Activated T-helper 17 cell treated with anti-CD3 and anti-CD28 coated beads, Interleukin-2, amount 50 U/mL, for 72 hours (primary cell): ENCODE results near the gene SLC22A1. TPM values are rescaled to one million over a fixed set of nuclear protein-coding genes. Genes with fewer than 3 reads are reported as not detected.

ENCODE experiments used
- ATAC-seq: fragments of 150-1000 bp; cut with Tn5 transposase; replicated peaks from 2 replicates; pipeline ENCODE4 v1.10.0; 2021; ENCODE audit warnings: mild to moderate bottlenecking, moderate library complexity
- H3K27ac Mint-ChIP-seq: one replicate; pipeline ENCODE4 v1.8.0; 2022; ENCODE audit warnings: mixed read lengths
- H3K27me3 Mint-ChIP-seq: one replicate; pipeline ENCODE4 v1.8.0; 2022; ENCODE audit warnings: mixed read lengths
- H3K36me3 Mint-ChIP-seq: one replicate; pipeline ENCODE4 v1.8.0; 2022; ENCODE audit warnings: low read depth, mild to moderate bottlenecking, mixed read lengths
- H3K4me1 Mint-ChIP-seq: one replicate; pipeline ENCODE4 v1.8.0; 2022; ENCODE audit warnings: mixed read lengths
- H3K4me3 Mint-ChIP-seq: one replicate; pipeline ENCODE4 v1.8.0; 2022; ENCODE audit warnings: mild to moderate bottlenecking, mixed read lengths
- H3K9me3 Mint-ChIP-seq: one replicate; pipeline ENCODE4 v1.8.0; 2022; ENCODE audit warnings: mixed read lengths
- total RNA-seq, 2 donors: library from RNA; stranded (reverse); gene quantifications; one replicate each; pipeline ENCODE4 v1.2.3, GENCODE V29; 2022

Gene SLC22A1
- total RNA-seq: 1 to 10 TPM; 3.3 to 3.7 TPM

GRCh38 chr6:160121558-160121957, at the start of gene SLC22A1:
Gene SLC22A1, plus strand, starts transcription at chr6:160121815. Its CDS starts 121 bp downstream, at chr6:160121936.
- Mint-ChIP-seq H3K9me3 (no peaks in the 10 kb centered on the region), H3K4me3 (no peak within 1 kb of the TSS), H3K36me3 (no peaks in the 10 kb centered on the region), H3K4me1 (no peaks in the 10 kb centered on the region), H3K27me3 (no peaks in the 10 kb centered on the region), H3K27ac (no peak within 1 kb of the TSS)
- ATAC-seq: no peak

- Mint-ChIP-seq H3K4me1 (peaks cover 13% of the 10 kb centered on the region), H3K27ac (peak overlapping the region; percentile 56), H3K36me3 (peaks cover 99% of the 10 kb centered on the region), H3K4me3 (no peak overlapping the region), H3K27me3 (no peaks in the 10 kb centered on the region), H3K9me3 (no peaks in the 10 kb centered on the region)
- ATAC-seq: no peak
Observed at GRCh38 chr6:160073272-160073671, 48.3 kb upstream of the SLC22A1 start.

DNA sequence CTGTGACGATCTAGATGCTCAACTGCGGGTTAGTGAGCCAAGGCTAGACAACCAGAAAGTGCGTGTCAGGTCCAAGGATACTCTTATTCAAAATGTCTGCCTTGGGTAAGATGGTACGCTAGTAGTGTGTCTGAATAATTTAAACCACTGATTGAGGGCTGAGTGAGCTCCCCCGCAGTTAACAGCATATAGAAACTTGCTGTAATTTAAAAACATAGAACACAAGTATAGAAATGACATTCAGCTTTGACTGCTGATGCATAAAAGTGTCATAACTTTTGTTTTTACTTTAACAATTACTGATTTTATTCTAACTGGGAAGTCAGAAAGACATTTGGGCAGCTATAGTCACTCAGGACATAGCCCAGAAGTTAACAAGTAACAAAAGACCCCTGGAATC, 45.6 kb upstream of the SLC22A1 start:
- peak; percentile 78 for ATAC-seq
- Mint-ChIP-seq H3K27ac (no peak overlapping the region), H3K4me3 (no peak overlapping the region), H3K27me3 (no peaks in the 10 kb centered on the region), H3K4me1 (no peaks in the 10 kb centered on the region), H3K9me3 (no peaks in the 10 kb centered on the region), H3K36me3 (peaks cover 99% of the 10 kb centered on the region)

DNA sequence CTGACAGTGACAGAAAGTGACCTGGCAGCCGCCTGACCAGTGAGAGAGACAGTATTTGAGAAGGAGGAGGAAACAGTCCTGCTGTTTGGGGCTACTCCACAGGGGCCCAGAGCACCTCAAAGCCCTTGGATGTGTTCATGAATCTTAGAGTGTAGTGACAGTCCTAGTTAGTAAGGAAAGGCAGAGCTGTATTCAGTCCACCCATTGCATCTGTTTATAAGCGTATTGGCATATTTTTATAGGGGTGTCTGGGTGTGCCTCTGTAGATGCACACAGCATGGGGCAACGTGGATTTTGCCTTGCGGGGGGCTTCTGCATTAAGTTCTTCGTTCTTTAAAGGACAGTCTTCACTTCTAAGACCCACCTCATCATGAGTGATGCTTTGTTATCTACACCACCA, 44.6 kb upstream of the SLC22A1 start:
- H3K27me3 Mint-ChIP-seq: no peaks in the 10 kb centered on the region
- H3K4me3 Mint-ChIP-seq: no peak overlapping the region
- H3K36me3 Mint-ChIP-seq: peaks cover 100% of the 10 kb centered on the region
- peak overlapping the region; percentile 46 for H3K27ac Mint-ChIP-seq
- no peaks in the 10 kb centered on the region for H3K9me3 Mint-ChIP-seq
- no peak for ATAC-seq
- H3K4me1 Mint-ChIP-seq: no peaks in the 10 kb centered on the region

DNA sequence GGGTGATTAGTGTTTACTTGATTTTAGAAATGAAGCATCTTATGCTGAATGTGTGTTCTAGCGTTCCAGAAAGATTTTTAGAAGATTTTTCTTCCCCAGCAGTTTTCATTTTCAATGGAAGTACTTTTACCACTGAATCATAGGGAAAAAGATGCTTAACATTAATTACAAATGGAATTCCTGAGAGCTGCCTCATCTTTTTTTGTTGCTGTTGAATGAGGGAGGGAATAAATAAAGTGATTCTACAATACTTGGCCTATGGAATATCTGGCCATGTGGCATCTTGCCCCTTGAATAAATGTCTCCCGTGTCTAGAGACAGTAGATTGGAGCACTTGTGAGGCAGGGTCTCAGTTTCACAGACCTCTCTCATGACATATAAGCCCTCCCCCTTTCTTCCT, 44.1 kb upstream of the SLC22A1 start:
- ATAC-seq: no peak
- Mint-ChIP-seq H3K27me3 (no peaks in the 10 kb centered on the region), H3K4me3 (no peak overlapping the region), H3K4me1 (no peaks in the 10 kb centered on the region), H3K9me3 (no peaks in the 10 kb centered on the region), H3K36me3 (peaks cover 100% of the 10 kb centered on the region), H3K27ac (peak overlapping the region; percentile 46)

DNA sequence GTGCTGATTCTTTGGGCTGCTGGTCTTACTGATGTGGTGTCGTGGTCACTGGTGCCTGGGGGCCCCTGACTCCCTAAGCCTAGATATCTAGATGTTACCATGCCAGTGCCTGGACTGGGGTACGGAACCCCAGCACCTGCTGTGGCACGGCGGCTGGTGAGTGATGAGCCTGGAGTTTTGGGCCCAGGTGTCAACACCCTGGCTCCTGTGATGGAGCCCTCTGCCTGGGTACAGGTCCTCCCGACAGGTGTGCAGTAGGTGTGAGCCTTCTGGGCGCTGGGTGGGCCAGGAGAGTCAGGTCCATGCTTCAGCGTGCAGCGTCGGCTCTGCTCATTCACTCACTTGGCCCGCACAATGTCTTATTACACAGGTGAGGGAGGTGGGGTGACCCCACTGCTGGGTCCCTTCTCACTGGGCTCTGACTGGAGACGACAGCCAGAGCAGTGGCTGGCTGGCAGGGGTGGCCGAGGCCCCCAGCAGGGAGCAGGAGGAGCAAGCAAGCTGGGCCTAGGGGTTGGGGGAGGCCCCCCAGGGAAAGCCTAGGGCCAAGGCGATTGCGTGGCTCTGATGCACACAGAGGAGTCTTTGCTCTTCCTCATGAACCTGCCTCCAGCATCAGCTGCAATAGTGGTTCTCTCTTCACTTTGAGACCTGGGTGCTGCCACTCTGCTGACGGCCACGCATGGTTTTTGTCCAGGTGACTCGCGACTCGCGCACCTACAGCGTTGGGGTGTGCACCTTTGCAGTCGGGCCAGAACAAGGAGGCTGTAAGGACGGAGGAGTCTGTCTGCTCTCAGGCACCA, 42.5 kb upstream of the SLC22A1 start:
- Mint-ChIP-seq H3K36me3 (peaks cover 100% of the 10 kb centered on the region), H3K27ac (no peak overlapping the region), H3K27me3 (no peaks in the 10 kb centered on the region), H3K4me3 (no peak overlapping the region), H3K4me1 (no peaks in the 10 kb centered on the region), H3K9me3 (no peaks in the 10 kb centered on the region)
- no peak for ATAC-seq

DNA sequence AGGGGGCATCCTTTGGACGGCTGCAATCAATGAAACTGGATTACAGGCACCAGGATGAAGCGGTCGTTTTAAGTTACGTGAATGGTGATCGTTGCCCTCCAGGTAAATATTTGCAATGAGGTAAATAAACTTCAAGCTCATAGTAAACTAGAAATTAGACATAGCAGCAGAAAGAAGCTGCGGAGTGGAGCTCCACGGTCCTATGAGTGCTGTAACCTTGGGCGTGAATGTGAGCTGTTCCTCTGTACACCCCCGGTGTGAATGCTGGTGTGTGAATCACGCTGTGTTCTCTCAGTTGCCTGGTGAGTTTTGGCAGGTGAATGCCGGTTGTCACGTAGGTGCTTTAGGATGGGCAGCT, 42.0 kb upstream of the SLC22A1 start:
- no peak overlapping the region for H3K27ac Mint-ChIP-seq

DNA sequence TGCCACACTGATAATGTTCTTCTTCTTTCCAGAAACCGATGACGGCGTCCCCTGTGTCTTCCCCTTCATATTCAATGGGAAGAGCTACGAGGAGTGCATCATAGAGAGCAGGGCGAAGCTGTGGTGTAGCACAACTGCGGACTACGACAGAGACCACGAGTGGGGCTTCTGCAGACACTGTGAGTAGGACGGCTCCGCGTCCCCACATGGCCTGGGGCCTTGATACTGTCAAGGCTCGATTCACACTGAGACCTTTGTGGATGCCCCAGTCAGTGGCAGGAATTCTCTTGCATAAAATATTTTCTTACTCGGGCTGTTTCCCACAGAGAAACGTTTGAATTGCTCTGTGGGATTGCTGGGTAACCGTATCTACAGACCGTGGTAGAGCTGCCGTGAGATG, 41.5 kb upstream of the SLC22A1 start:
- Mint-ChIP-seq H3K36me3 (peaks cover 100% of the 10 kb centered on the region), H3K4me3 (no peak overlapping the region), H3K4me1 (no peaks in the 10 kb centered on the region), H3K9me3 (no peaks in the 10 kb centered on the region), H3K27ac (no peak overlapping the region), H3K27me3 (no peaks in the 10 kb centered on the region)
- ATAC-seq: no peak

More for the DNA sequence above, 42.0 kb upstream of the SLC22A1 start:
- peaks cover 100% of the 10 kb centered on the region for H3K36me3 Mint-ChIP-seq
- no peak overlapping the region for H3K4me3 Mint-ChIP-seq
- no peaks in the 10 kb centered on the region for H3K27me3 Mint-ChIP-seq
- H3K9me3 Mint-ChIP-seq: no peaks in the 10 kb centered on the region
- no peak for ATAC-seq
- H3K4me1 Mint-ChIP-seq: no peaks in the 10 kb centered on the region

DNA sequence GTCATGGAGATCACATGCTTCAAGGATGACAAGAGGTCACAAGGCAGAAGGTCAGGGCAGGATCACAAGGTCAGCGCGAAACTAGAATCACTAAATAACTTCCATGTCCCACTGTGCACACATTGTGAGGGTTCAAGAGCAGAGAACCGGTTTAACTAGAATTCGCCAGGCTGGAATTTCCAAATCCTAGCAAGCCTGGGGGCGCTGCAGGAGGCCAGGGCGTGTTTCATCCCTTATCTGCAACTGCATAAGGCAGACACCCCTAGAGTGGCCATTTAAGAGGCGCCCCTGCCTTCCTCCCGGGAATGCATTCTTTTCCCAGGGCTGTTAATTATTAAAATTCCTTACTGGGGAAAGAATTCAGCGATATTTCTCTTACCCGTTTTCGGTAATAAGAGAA, 40.2 kb upstream of the SLC22A1 start:
- Mint-ChIP-seq H3K27ac (no peak overlapping the region), H3K4me1 (no peaks in the 10 kb centered on the region), H3K9me3 (no peaks in the 10 kb centered on the region), H3K36me3 (peaks cover 100% of the 10 kb centered on the region), H3K27me3 (no peaks in the 10 kb centered on the region), H3K4me3 (no peak overlapping the region)
- no peak for ATAC-seq

DNA sequence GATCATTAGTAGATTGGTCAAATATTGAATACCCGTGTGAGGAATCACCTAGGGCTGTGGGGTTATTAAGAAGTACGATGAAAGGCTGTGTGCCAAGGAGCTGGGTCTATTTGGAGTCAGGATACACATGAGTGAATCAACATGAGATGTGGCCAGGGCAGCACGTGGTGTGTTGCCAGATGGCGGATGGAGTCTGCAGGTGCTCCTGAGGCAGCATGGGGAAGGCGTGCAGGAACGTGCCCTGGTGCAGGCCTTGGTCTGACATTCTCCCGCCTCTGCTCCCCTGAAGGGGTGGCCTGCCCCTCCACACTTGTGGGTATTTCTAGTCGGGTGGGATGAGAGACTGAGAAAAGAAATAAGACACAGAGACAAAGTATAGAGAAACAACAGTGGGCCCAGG, 39.0 kb upstream of the SLC22A1 start:
- Mint-ChIP-seq H3K27me3 (no peaks in the 10 kb centered on the region), H3K36me3 (peaks cover 100% of the 10 kb centered on the region), H3K4me3 (no peak overlapping the region), H3K27ac (peak overlapping the region; percentile 22), H3K4me1 (no peaks in the 10 kb centered on the region), H3K9me3 (no peaks in the 10 kb centered on the region)
- ATAC-seq: no peak

GRCh38 chr6:160084198-160084776, 37.3 kb upstream of the SLC22A1 start:
- no peaks in the 10 kb centered on the region for H3K27me3 Mint-ChIP-seq
- H3K27ac Mint-ChIP-seq: no peak overlapping the region
- no peaks in the 10 kb centered on the region for H3K9me3 Mint-ChIP-seq
- ATAC-seq: no peak
- H3K4me1 Mint-ChIP-seq: no peaks in the 10 kb centered on the region
- no peak overlapping the region for H3K4me3 Mint-ChIP-seq
- H3K36me3 Mint-ChIP-seq: peaks cover 100% of the 10 kb centered on the region

DNA sequence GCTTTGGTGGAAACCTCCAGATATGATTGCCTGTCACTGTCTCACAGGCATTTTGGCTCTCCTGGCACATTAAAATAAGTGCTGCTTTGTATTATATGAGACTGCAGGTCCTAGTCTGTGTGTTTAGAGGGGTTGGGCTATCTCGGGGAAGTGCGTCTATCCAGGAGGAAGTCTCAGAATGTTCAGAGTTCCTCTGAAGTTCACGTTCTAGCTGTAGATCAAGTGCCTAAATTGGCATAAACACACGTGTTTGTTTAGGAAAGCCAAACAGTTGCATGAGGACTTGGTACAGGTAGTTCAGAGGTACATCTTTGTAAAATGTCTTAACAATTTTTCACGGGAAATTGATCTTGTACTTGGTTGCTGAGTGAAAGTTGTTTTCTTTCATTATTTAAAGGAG, 36.4 kb upstream of the SLC22A1 start:
- no peak overlapping the region for H3K4me3 Mint-ChIP-seq
- no peaks in the 10 kb centered on the region for H3K9me3 Mint-ChIP-seq
- H3K27ac Mint-ChIP-seq: peak overlapping the region; percentile 50
- peaks cover 100% of the 10 kb centered on the region for H3K36me3 Mint-ChIP-seq
- H3K4me1 Mint-ChIP-seq: no peaks in the 10 kb centered on the region
- H3K27me3 Mint-ChIP-seq: no peaks in the 10 kb centered on the region
- no peak for ATAC-seq

DNA sequence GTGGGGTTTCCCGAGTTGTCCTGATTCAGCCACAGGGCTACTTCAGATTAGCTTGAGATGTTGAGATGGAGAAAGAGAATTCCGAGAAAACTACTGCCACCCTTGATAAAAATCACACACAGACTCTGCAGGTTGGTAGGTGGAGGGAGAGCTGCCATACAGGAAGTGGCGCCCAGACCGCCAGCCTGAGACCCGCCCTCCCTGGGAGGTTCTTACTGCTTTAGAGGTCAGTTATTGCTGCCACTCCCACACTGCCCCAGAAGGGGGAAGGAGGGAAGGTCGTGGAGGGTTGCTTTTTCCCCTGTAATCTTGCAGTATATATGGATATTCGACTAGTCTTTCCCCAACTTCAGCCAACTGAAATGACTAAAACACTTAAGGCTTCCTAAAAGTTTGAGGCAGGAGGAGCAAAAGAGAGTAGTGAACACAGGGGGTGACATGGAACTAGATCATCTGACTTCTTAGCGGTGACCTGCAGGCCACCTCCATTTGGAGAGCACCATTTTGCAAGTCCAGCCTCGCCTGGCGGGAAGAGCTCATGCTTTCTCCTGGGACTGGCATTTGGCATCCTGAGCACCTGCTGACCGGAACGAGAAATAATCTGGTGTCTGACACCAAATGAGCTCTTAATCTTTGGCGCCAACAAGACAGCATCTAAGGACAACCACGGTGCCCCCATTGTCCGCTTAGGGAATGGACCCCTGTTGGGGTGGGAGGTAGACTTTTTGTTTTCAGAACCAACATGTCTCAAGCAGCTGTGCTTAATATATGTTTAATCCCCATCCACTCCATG, 35.7 kb upstream of the SLC22A1 start:
- no peaks in the 10 kb centered on the region for H3K9me3 Mint-ChIP-seq
- peak overlapping the region; percentile 50 for H3K27ac Mint-ChIP-seq
- H3K27me3 Mint-ChIP-seq: no peaks in the 10 kb centered on the region
- no peaks in the 10 kb centered on the region for H3K4me1 Mint-ChIP-seq
- H3K36me3 Mint-ChIP-seq: peaks cover 98% of the 10 kb centered on the region
- ATAC-seq: no peak
- H3K4me3 Mint-ChIP-seq: no peak overlapping the region

GRCh38 chr6:160086754-160087153, 34.9 kb upstream of the SLC22A1 start:
- H3K36me3 Mint-ChIP-seq: peaks cover 95% of the 10 kb centered on the region

More at GRCh38 chr6:160086754-160087153, 34.9 kb upstream of the SLC22A1 start:
- no peaks in the 10 kb centered on the region for H3K27me3 Mint-ChIP-seq
- no peaks in the 10 kb centered on the region for H3K4me1 Mint-ChIP-seq
- no peak overlapping the region for H3K27ac Mint-ChIP-seq
- ATAC-seq: no peak
- H3K9me3 Mint-ChIP-seq: no peaks in the 10 kb centered on the region
- H3K4me3 Mint-ChIP-seq: no peak overlapping the region
